Measurements from ENCODE around the gene ZNF747. TPM values are rescaled to one million over a fixed set of nuclear protein-coding genes. Genes with fewer than 3 reads are reported as not detected.

Gene ZNF747
- total RNA-seq, 1 experiment from 2014 or later, result 10.6 TPM

- intact Hi-C loops (cut with micrococcal nuclease; ENCODE audit: unreplicated experiment), result no loop called here
- Histone ChIP-seq H3K36me3 (ENCODE audit: insufficient read depth, low read length, poor library complexity, severe bottlenecking) (no peaks in the 10 kb centered on the region), H3K4me3 (ENCODE audit: low read depth, low read length, poor library complexity, severe bottlenecking) (no peak overlapping the region), H3K4me1 (ENCODE audit: insufficient read depth, low read length, poor library complexity, severe bottlenecking) (no peaks in the 10 kb centered on the region), H3K27ac (ENCODE audit: low read depth, low read length, poor library complexity, severe bottlenecking) (no peak overlapping the region), H3K27me3 (replicated peaks; ENCODE audit: insufficient read depth, low read depth, low read length, poor library complexity) (no peaks in the 10 kb centered on the region), H3K9me3 (ENCODE audit: low read depth, low read length, poor library complexity, severe bottlenecking) (no peaks in the 10 kb centered on the region)
- ChIA-PET POLR2A (ENCODE audit: low non-redundant PET) (no interaction called here), CTCF (no interaction called here)
- TF ChIP-seq EZH2 (IDR thresholded peaks at IDR 0.05; ENCODE audit: borderline replicate concordance, low read depth, low read length, poor library complexity, severe bottlenecking), result no peak
- TF ChIP-seq CTCF (conservative IDR thresholded peaks at IDR 0.05; ENCODE audit: low read depth, low read length), result no peak
- DNase-seq (ENCODE audit: low spot score), result no peak
- no TSS peak for BruUV-seq (replicated peaks)
These were observed 24.2 kb downstream of the ZNF747 start for GRCh38 chr16:30510376-30510938.

GRCh38 chr16:30509081-30509765 is 25.4 kb downstream of the ZNF747 start:
- ChIA-PET POLR2A (ENCODE audit: low non-redundant PET) (no interaction called here), CTCF (interaction anchor here (0.7 kb wide), 1 partner anchor 91 kb away, joined by 3 read pairs; no protein-coding TSS in a partner anchor)
- no peak overlapping the region for H3K4me3 ChIP-seq (ENCODE audit: low read depth, low read length, poor library complexity, severe bottlenecking)

More at GRCh38 chr16:30509081-30509765, 25.4 kb downstream of the ZNF747 start:
- H3K9me3 ChIP-seq (ENCODE audit: low read depth, low read length, poor library complexity, severe bottlenecking), result no peaks in the 10 kb centered on the region
- BruUV-seq (replicated peaks), result no TSS peak
- intact Hi-C loops (cut with micrococcal nuclease; ENCODE audit: unreplicated experiment), result loop anchor here (5.0 kb wide), 1 partner anchor 37 kb away; the partner anchor contains the start of gene ITGAL
- H3K27me3 ChIP-seq (replicated peaks; ENCODE audit: insufficient read depth, low read depth, low read length, poor library complexity), result no peaks in the 10 kb centered on the region
- DNase-seq (ENCODE audit: low spot score), result no peak
- TF ChIP-seq CTCF (conservative IDR thresholded peaks at IDR 0.05; ENCODE audit: low read depth, low read length) (no peak), EZH2 (IDR thresholded peaks at IDR 0.05; ENCODE audit: borderline replicate concordance, low read depth, low read length, poor library complexity, severe bottlenecking) (no peak)
- no peak overlapping the region for H3K27ac ChIP-seq (ENCODE audit: low read depth, low read length, poor library complexity, severe bottlenecking)
- H3K36me3 ChIP-seq (ENCODE audit: insufficient read depth, low read length, poor library complexity, severe bottlenecking), result no peaks in the 10 kb centered on the region
- no peaks in the 10 kb centered on the region for H3K4me1 ChIP-seq (ENCODE audit: insufficient read depth, low read length, poor library complexity, severe bottlenecking)

Measured in A673 (cell line).